Liver (tissue), 9 donors: ENCODE measurements around the gene RABL6. TPM values are rescaled to one million over a fixed set of nuclear protein-coding genes. Genes with fewer than 3 reads are reported as not detected.

ENCODE experiments used
- DNase-seq: peaks from one replicate; pipeline ENCODE4 v3.0.0-alpha.2; 2017; ENCODE audit warnings: low spot score
- H3K27ac ChIP-seq, 2 donors: one replicate each; pipeline ENCODE4 v1.7.0; 2013; ENCODE audit warnings: inconsistent platforms in 2 of 2, low read length in 2 of 2, control low read depth in 1 of 2, low read depth in 1 of 2, mild to moderate bottlenecking in 1 of 2
- H3K27me3 ChIP-seq, 4 donors: one replicate each; pipeline versions ENCODE4 v1.6.1 to v1.7.0; 2013; ENCODE audit warnings: low read length in 3 of 4, inconsistent platforms in 1 of 4, mild to moderate bottlenecking in 1 of 4, moderate library complexity in 1 of 4; ENCODE audit not compliant: control insufficient read depth in 4 of 4, insufficient read depth in 4 of 4
- H3K36me3 ChIP-seq, 4 donors: one replicate each; pipeline versions ENCODE4 v1.6.1 to v1.7.0; 2013; ENCODE audit warnings: low read length in 3 of 4, mild to moderate bottlenecking in 3 of 4, low read depth in 1 of 4, moderate library complexity in 1 of 4; ENCODE audit not compliant: control insufficient read depth in 4 of 4, insufficient read depth in 3 of 4
- H3K4me1 ChIP-seq, 4 donors: one replicate each; pipeline versions ENCODE4 v1.6.1 to v1.7.0; 2013; ENCODE audit warnings: low read length in 3 of 4, mild to moderate bottlenecking in 3 of 4, moderate library complexity in 1 of 4; ENCODE audit not compliant: control insufficient read depth in 4 of 4, insufficient read depth in 4 of 4
- H3K4me3 ChIP-seq, 3 donors: one replicate each; pipeline versions ENCODE4 v1.6.1 to v1.7.0; 2013; ENCODE audit warnings: low read length in 3 of 3, control low read depth in 1 of 3, low read depth in 1 of 3, mild to moderate bottlenecking in 1 of 3
- H3K9ac ChIP-seq, 2 donors: one replicate each; pipeline ENCODE4 v1.7.0; 2013; ENCODE audit warnings: low read length in 2 of 2, mild to moderate bottlenecking in 2 of 2, moderate library complexity in 2 of 2, control low read depth in 1 of 2, low read depth in 1 of 2
- H3K9me3 ChIP-seq, 4 donors: one replicate each; pipeline versions ENCODE4 v1.6.1 to v1.7.0; 2013; ENCODE audit warnings: low read length in 3 of 4; ENCODE audit not compliant: control insufficient read depth in 4 of 4
- ATF3 ChIP-seq: IDR thresholded peaks from 2 replicates; pipeline ENCODE4 v1.6.1; 2016; ENCODE audit warnings: antibody characterized with exemption
- CTCF ChIP-seq: fragments of 150-350 bp; IDR thresholded peaks from 2 replicates; pipeline ENCODE4 v1.5.1; 2017; ENCODE audit warnings: improper control_type of control experiment, low read depth, low read length; ENCODE audit not compliant: missing input control
- EGR1 ChIP-seq, 2 donors: IDR thresholded peaks; 2 replicates each; pipeline ENCODE4 v1.6.1; 2016 to 2018; ENCODE audit warnings: antibody characterized with exemption in 2 of 2, low read depth in 2 of 2
- FOXA1 ChIP-seq: IDR thresholded peaks from 2 replicates; pipeline ENCODE4 v1.6.1; 2016; ENCODE audit warnings: antibody characterized with exemption
- FOXA2 ChIP-seq: IDR thresholded peaks from 2 replicates; pipeline ENCODE4 v1.6.1; 2016; ENCODE audit warnings: antibody characterized with exemption
- GABPA ChIP-seq, 2 donors: IDR thresholded peaks in 1 of 2; conservative IDR thresholded peaks in 1 of 2; 2 replicates each; pipeline ENCODE4 v1.6.1; 2016; ENCODE audit warnings: antibody characterized with exemption in 2 of 2, mild to moderate bottlenecking in 1 of 2, moderate library complexity in 1 of 2
- HNF4A ChIP-seq, 2 donors: conservative IDR thresholded peaks; 2 replicates each; pipeline ENCODE4 v1.6.1; 2016; ENCODE audit warnings: antibody characterized with exemption in 2 of 2, mild to moderate bottlenecking in 2 of 2
- HNF4G ChIP-seq: IDR thresholded peaks from 2 replicates; pipeline ENCODE4 v1.6.1; 2016; ENCODE audit warnings: antibody characterized with exemption
- JUND ChIP-seq, 2 donors: IDR thresholded peaks; 2 replicates each; pipeline ENCODE4 v1.6.1; 2016; ENCODE audit warnings: antibody characterized with exemption in 2 of 2
- MAX ChIP-seq: IDR thresholded peaks from 2 replicates; pipeline ENCODE4 v1.6.1; 2016; ENCODE audit warnings: antibody characterized with exemption
- NR2F2 ChIP-seq: IDR thresholded peaks from 2 replicates; pipeline ENCODE4 v1.6.1; 2016; ENCODE audit warnings: antibody characterized with exemption
- RAD21 ChIP-seq, 2 donors: IDR thresholded peaks; 2 replicates each; pipeline ENCODE4 v1.6.1; 2016; ENCODE audit warnings: antibody characterized with exemption in 2 of 2, mild to moderate bottlenecking in 2 of 2
- REST ChIP-seq: IDR thresholded peaks from 2 replicates; pipeline ENCODE4 v1.6.1; 2016; ENCODE audit warnings: antibody characterized with exemption, mild to moderate bottlenecking
- RXRA ChIP-seq, 2 donors: IDR thresholded peaks; 2 replicates each; pipeline ENCODE4 v1.6.1; 2017 to 2018; ENCODE audit warnings: antibody characterized with exemption in 2 of 2, mild to moderate bottlenecking in 1 of 2
- SP1 ChIP-seq: IDR thresholded peaks from 2 replicates; pipeline ENCODE4 v1.6.1; 2018; ENCODE audit warnings: antibody characterized with exemption, mild to moderate bottlenecking
- TAF1 ChIP-seq: conservative IDR thresholded peaks from 2 replicates; pipeline ENCODE4 v1.6.1; 2016; ENCODE audit warnings: antibody characterized with exemption, mild to moderate bottlenecking
- YY1 ChIP-seq: IDR thresholded peaks from 2 replicates; pipeline ENCODE4 v1.6.1; 2016; ENCODE audit warnings: antibody characterized with exemption, mild to moderate bottlenecking
- ZBTB33 ChIP-seq: IDR thresholded peaks from 2 replicates; pipeline ENCODE4 v1.6.1; 2016; ENCODE audit warnings: antibody characterized with exemption
- WGBS: extraction: QIAGEN DNeasy Blood & Tissue Kit; methylation state at CpG from one replicate; pipeline ENCODE4 v1.1.7; 2013; 5-methylcytosine and 5-hydroxymethylcytosine counted together
- polyA plus RNA-seq, 2 donors: library from polyadenylated mRNA; stranded (reverse) in 1 of 2; unstranded in 1 of 2; fragments of 200-250 nt in 1 of 2; fragments of >200 nt in 1 of 2; fragmentation: Nextera tagmentation in 1 of 2; extraction: Ambion mirVana in 1 of 2; gene quantifications; one replicate each; pipeline versions ENCODE4 v1.2.1 to v1.2.3, GENCODE V29; 2013 to 2015
- total RNA-seq, 2 donors: library from RNA; depleted of rRNA; stranded (reverse); fragments of >200 nt; gene quantifications; one replicate each; pipeline ENCODE4 v1.2.3, GENCODE V29; 2014
- donor health status: healthy.
- donor health status: healthy.
- donor health status: healthy.
- donor health status: healthy.
- donor health status: healthy.

The RABL6 gene
- total and polyA plus RNA-seq, 4 donors, result 3.6 to 32.6 (median 10.7) TPM

- no peaks in the 10 kb centered on the region for H3K27me3 ChIP-seq
- no peak overlapping the region for H3K4me3 ChIP-seq
- H3K9ac ChIP-seq, result no peak overlapping the region
- TF ChIP-seq EGR1 (IDR thresholded peaks at IDR 0.05; ENCODE audit: low read depth in 2 of 2) (no peak), REST (no peak), CTCF (no peak), YY1 (no peak), FOXA2 (no peak), NR2F2 (no peak), MAX (no peak), SP1 (no peak), TAF1 (no peak), RXRA (IDR thresholded peaks at IDR 0.05) (no peak), ATF3 (no peak), GABPA (IDR thresholded peaks at IDR 0.05 in 1 of 2, conservative IDR thresholded peaks at IDR 0.05 in 1 of 2) (no peak), JUND (IDR thresholded peaks at IDR 0.05) (no peak), HNF4A (conservative IDR thresholded peaks at IDR 0.05) (no peak), HNF4G (no peak), ZBTB33 (no peak), RAD21 (IDR thresholded peaks at IDR 0.05) (no peak), FOXA1 (no peak)
- DNase-seq, result no peak
- H3K27ac ChIP-seq, result no peak overlapping the region
- peaks cover 7 to 37% (median 33%) of the 10 kb centered on the region in 4 donors for H3K4me1 ChIP-seq
- 95% methylated on average over 12 of the region's 12 CpGs for WGBS
- H3K36me3 ChIP-seq, result no peaks in the 10 kb centered on the region
- H3K9me3 ChIP-seq, result no peaks in the 10 kb centered on the region
These were observed 2.5 kb upstream of the RABL6 start for GRCh38 chr9:136805207-136805740.
